HG03442 (cell line): ENCODE data around the gene MYO1E.
"Not testable (repeated sequence)": the region's sequence is repeated elsewhere in the genome, so short reads cannot be mapped to it uniquely, and the experiment has no call there.

ENCODE experiments used
- ATAC-seq: cut with Tn5 transposase; IDR thresholded peaks from one replicate; pipeline ENCODE4 v1.9.1; 2021; ENCODE audit warnings: mild to moderate bottlenecking, moderate library complexity; ENCODE audit not compliant: unreplicated experiment

Gene MYO1E

DNA sequence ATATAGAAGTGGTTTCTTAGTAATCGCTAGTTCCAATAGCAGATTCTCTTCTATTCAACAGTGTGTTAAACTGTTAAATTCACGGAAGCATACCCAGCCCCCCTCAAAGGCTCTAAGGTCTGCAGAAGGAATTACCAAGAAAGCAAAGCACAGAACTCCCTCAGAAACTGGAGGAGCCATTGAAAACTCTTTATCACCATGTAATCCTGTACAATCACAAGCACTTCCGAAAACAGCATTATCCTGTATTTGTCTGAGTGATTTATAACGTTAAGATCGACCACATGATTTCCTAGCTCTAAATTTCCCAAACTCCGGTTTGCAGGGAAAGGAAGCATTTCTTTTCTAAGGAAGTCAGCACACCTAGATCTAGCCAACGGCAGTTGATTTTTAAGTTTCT lies 20.0 kb downstream of the MYO1E start:
- ATAC-seq = no peak

DNA sequence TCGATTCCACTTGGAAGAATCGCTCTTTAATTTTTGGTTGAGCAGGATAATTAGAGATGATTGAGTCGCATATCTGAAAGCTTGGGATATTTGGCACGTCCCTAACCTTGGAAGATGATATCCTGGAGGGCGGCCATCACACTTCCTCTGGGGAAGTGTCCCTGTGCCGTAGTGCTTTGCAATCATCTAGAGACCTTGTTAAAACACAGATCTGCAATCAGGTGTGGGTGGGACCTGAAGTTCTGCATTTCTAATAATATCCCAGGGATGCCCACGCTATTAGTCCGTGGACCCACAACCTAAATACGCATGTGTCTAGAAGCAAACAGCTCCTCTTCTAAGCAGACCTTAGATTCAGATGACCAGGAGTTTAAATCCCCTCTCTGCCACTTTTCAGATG lies 20.5 kb downstream of the MYO1E start:
- ATAC-seq = no peak

DNA sequence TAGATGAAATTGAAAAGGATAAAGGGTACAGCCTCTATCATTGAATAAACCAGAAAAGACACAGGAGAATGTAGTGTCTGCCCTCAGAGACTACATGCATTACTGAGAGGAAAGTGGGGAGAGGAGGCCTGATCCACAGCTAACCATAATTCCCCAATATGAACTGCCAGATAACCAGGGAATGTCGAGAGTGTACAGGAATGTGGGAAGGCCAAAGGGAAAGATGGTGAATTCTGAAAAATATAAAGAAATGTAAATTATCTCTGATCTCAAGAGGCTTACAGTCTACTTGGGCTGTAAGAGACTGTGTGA lies 22.3 kb downstream of the MYO1E start:
- no peak for ATAC-seq

DNA sequence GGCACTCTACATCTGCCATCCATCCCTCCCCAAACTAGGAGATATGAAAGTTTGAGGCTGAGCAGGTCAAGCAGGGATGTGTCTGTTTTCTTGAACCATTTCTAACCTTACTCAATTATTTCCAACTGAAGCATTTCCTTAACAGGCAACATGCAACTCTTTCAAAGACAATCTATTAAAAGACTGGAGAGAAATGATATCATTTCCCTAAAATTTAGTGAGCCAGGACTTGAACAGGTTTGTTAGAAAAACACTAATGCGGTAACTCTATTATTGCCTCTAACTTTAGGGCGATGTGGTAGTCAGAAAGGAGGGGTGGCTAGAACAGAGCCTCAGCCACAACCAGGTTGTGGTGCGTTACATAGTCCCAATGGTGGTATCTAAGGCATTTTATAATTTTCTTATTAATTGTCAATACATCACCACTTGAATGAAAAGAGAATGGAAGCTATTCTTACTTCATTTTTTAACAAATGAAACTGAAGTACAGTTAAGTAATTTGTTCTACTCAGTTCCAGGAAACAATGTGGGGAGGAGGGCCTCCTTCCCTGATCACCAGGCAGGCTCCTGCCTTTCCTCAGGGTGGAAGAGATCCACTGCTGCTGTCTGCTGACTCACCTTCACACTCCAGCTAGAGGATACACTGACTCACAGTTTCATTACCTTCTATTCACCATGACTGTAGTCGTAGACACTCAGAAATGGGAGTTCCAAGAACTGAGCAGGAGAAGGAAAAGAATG lies 22.8 kb downstream of the MYO1E start:
- peak; percentile 41 for ATAC-seq

DNA sequence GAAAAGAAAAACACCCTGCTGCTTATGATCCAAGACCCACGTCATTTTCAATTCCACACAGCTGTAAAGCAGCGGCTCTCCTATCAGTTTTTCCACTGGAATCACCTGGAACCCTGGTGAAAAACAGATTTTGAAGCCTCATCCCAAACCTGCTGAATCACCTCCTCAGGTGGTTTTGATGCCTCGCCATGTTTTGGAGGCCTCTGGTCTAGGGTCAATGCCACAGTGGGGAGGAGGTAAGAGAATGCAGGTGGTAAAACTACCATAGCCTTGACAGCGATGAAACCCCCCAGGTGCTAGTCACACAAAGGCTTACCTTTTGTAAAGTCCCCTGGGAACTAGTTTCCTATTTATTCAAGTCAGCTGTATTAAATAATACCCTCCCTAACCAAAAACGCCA lies 24.8 kb downstream of the MYO1E start:
- ATAC-seq = no peak

DNA sequence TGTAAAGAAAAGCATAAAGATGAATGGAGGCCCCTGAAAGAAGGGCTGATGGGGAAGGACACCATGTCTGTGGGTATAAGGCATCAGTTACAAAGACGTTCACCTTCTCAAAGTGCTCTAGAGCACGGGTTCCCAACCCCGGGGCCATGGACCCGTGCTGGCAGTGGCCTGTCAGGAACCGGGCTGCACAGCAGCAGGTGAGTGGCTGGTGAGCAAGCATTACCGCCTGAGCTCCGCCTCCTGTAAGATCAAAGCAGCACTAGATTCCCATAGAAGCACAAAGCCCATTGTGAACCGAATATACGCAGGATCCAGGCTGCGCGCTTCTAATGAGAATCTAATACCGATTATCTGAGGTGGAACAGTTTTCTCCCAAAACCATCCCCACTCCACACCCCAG lies 25.7 kb downstream of the MYO1E start:
- ATAC-seq = no peak

DNA sequence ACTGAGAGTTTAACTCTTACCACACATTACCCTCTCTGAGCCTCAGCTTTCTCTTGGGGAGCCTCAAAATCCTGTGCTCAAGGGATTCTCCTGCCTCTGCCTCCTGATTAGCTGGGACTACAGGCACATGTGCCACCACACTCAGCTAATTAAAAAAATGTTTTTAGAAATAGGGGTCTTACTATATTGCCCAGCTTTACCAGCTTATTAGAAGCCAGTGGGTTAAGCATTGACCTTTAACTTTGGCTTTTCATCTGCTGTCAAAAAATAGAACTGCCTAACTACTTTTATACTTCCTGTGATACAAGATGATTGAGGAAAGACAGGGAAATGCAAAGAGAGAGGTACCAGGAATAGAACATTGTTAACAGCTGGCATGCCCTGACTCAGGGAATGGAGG lies 27.3 kb downstream of the MYO1E start:
- ATAC-seq = no peak

DNA sequence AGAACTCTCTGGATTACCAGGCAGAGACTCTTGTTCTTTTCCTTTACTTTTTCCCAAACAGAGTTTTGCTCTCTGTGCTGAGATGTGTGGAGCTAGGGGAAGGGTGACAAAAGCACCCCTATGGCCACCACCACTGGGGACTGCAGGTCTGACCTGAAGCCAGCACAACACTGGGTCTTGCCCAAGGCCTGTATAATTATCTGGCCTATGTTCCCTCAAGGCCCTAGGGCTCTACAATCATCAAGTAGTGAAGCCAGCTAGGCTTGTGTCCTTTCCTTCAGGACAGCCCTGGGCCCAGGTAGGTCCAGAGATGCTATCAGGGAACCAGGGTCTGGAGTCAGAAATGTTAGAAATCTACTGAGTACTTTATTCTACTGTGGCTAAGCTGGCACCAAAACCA lies 28.4 kb downstream of the MYO1E start:
- no peak for ATAC-seq

DNA sequence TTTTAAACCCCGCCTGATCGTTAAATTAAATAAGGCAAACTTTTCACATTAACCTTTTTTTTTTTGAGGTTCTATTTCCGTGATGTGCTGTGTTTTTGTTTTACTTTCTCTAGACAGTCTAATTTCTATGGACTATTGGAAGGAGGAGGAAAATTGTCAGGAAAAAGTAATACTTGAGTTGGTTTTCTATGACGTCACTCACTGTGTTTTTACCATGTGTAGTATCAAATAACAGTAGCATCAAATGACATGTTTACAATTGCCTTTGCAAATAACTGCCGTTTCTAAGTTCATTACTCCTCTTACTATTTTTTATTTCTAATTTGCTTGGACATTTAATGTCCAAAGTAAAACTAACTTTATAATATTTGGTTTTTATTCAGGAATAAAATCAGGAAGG lies 32.3 kb downstream of the MYO1E start:
- ATAC-seq = no peak

DNA sequence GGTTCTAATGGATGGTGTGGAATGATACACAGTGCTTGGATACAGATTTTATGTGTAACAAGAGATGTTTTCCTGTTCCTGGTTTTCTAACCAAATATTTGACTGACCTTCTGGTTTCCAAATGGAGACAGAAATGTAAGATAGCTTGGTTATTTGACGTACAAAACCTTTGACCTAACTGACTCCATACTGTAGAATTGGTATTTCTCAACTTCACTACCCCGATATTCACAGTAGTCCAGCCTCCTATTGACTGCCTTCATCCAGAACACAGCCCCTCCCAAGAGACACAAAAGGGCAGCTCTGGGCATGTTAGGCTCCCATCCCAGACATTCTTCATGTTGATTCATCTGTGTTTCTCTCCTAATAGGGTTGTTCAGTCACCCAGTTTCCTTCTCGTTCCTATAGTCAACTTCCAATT lies 33.4 kb downstream of the MYO1E start:
- ATAC-seq = no peak

DNA sequence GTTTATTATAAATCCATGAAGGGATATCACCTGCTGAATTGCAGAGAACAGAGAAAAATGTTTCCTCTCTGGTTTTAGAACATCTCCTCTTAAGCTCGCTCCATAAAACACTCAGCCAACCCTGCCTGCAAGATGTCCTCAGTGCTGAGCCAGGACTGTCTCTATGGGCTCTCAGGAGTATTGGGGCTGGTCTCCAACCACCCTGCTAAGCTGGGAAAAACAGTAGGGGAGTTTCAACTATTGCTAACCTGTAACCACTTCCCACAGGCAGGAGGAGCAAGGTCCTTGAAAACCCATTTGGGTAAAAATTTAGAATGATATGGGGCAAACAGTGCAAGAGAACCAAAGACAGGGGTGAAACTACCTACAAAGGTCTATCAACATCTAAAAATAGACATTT lies 34.3 kb downstream of the MYO1E start:
- no peak for ATAC-seq

DNA sequence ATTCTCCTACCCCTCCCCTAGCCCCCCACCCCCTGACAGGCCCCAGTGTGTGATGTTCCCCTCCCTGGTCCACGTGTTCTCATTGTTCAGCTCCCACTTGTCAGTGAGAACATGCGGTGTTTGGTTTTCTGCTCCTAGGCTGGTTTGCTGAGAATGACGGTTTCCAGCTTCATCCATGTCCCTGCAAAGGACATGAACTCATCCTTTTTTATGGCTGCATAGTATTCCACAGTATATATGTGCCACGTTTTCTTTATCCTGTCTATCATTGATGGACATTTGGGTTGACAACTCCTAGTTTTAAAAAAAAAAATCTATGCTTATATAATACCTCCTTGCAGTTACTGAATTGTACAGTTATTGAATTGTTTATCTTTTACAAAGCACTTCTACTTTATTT lies 35.9 kb downstream of the MYO1E start:
- not testable (repeated sequence) for ATAC-seq

- ATAC-seq = peak; percentile 50
Observed at GRCh38 chr15:59335207-59335786, 37.4 kb downstream of the MYO1E start.

DNA sequence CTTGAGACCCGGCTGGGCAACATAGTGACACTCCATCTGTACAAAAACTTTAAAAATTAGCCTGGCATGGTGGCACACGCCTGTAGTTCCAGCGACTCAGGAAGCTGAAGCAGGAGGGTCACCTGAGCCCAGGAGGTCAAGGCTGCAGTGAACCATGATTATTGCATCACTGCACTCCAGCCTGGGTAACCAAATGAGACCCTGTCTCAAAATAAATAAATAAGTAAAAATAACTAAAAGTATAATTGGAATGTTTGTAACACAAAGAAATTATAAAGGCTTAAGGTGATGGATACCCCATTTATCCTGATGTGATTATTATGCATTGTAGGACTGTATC lies 38.6 kb downstream of the MYO1E start:
- ATAC-seq = no peak

GRCh38 chr15:59333401-59334075 lies 39.1 kb downstream of the MYO1E start:
- no peak for ATAC-seq

DNA sequence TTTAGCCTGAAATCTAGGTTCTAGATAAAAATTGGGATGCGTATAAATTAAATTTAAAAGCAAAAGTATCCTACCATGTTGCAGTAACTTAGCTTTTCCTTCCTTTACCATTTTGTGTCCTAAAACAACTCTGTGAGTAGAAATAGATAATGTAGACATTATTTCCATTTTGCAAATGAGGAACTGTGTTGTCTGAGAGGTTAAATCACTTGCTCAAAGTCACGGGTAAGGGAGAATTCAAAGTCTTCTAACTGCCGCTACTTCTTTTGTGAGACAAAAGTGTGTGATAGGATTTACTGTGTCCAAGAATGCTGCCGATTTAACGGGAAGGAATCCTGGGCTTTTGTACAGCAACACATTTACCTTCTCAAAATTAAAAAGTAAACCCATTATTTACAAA lies 40.7 kb downstream of the MYO1E start:
- ATAC-seq = no peak

- ATAC-seq = no peak
Observed at GRCh38 chr15:59330649-59331048, 42.0 kb downstream of the MYO1E start.

GRCh38 chr15:59329570-59330350 lies 42.9 kb downstream of the MYO1E start:
- no peak for ATAC-seq

- no peak for ATAC-seq
Observed at GRCh38 chr15:59329091-59329490, 43.6 kb downstream of the MYO1E start.

GRCh38 chr15:59327942-59328341 lies 44.7 kb downstream of the MYO1E start:
- no peak for ATAC-seq

GRCh38 chr15:59326856-59327255 lies 45.8 kb downstream of the MYO1E start:
- no peak for ATAC-seq
